Mesenteric fat pad (tissue), 1 donor: ENCODE data around the gene ZNF451. TPM values are rescaled to one million over a fixed set of nuclear protein-coding genes. Genes with fewer than 3 reads are reported as not detected.
A peak's percentile ranks its signal among the peaks of the same experiment; 100 is the strongest.

Experiments
- DNase-seq: peaks from one replicate; pipeline ENCODE4 v3.0.0-alpha.2; 2020; ENCODE audit warnings: low spot score
- total RNA-seq: library from RNA; stranded (reverse); fragmentation: NEBNext Ultra II Directional; extraction: Animal tissue kit (Norgen Biotek cat#: 25700); gene quantifications from one replicate; pipeline ENCODE4 v1.2.1, GENCODE V29; 2021
- donor health status: DM: yes; HTN: yes; CAD: no.

The ZNF451 gene
- total RNA-seq, 1 donor from 2014 or later = 44.7 TPM

- no peak for DNase-seq
Measured at GRCh38 chr6:57158658-57159057, 68.7 kb downstream of the ZNF451 start.

- no peak for DNase-seq
Measured at GRCh38 chr6:57159127-57159526, 69.1 kb downstream of the ZNF451 start.

GRCh38 chr6:57162028-57162427 is 72.0 kb downstream of the ZNF451 start:
- DNase-seq = no peak

GRCh38 chr6:57162516-57162915 is 72.5 kb downstream of the ZNF451 start:
- no peak for DNase-seq

GRCh38 chr6:57163956-57164355 is 74.0 kb downstream of the ZNF451 start:
- no peak for DNase-seq

GRCh38 chr6:57165080-57165479 is 75.1 kb downstream of the ZNF451 start:
- DNase-seq = no peak

GRCh38 chr6:57172136-57173055 is 82.4 kb downstream of the ZNF451 start, which contains the start of gene BAG2:
BAG2 (plus strand) TSS chr6:57172326; CDS start chr6:57172698, 372 bp downstream.
- peak; percentile 93 for DNase-seq

- no peak for DNase-seq
Measured at GRCh38 chr6:57173056-57173885, 83.3 kb downstream of the ZNF451 start.

- DNase-seq = no peak
Measured at GRCh38 chr6:57173886-57174510, 84.0 kb downstream of the ZNF451 start.

- DNase-seq = no peak
Measured at GRCh38 chr6:57174511-57174907, 84.5 kb downstream of the ZNF451 start.

GRCh38 chr6:57177545-57178265 is 87.7 kb downstream of the ZNF451 start:
- DNase-seq = no peak

- no peak for DNase-seq
Measured at GRCh38 chr6:57180596-57180995, 90.6 kb downstream of the ZNF451 start.

- DNase-seq = no peak
Measured at GRCh38 chr6:57182017-57182432, 92.0 kb downstream of the ZNF451 start.

GRCh38 chr6:57183336-57183735 is 93.3 kb downstream of the ZNF451 start:
- no peak for DNase-seq

- no peak for DNase-seq
Measured at GRCh38 chr6:57190140-57190539, 100.2 kb downstream of the ZNF451 start.

- no peak for DNase-seq
Measured at GRCh38 chr6:57193177-57193576, 103.2 kb downstream of the ZNF451 start.

GRCh38 chr6:57195457-57195856 is 105.5 kb downstream of the ZNF451 start:
- DNase-seq = no peak

- DNase-seq = no peak
Measured at GRCh38 chr6:57198926-57199636, 109.1 kb downstream of the ZNF451 start.

- DNase-seq = no peak
Measured at GRCh38 chr6:57201718-57202117, 111.7 kb downstream of the ZNF451 start.
